Osteoblast (primary cell): ENCODE data around the gene UBA1. TPM values are rescaled to one million over a fixed set of nuclear protein-coding genes. Genes with fewer than 3 reads are reported as not detected.

ENCODE experiments used
- DNase-seq: peaks from one replicate; pipeline ENCODE4 v3.0.0; 2011; ENCODE audit warnings: low spot score, mixed read lengths; ENCODE audit not compliant: insufficient read length; ENCODE audit errors: missing footprints
- H2AFZ ChIP-seq: 2 replicates; pipeline ENCODE4 v1.6.0; 2011; ENCODE audit warnings: mild to moderate bottlenecking, low read length
- H3K27ac ChIP-seq: 2 replicates; pipeline ENCODE4 v1.5.1; 2011; ENCODE audit warnings: mild to moderate bottlenecking, low read depth, low read length, moderate library complexity
- H3K27me3 ChIP-seq: 2 replicates; pipeline ENCODE4 v1.6.0; 2012; ENCODE audit warnings: mild to moderate bottlenecking, control low read depth, inconsistent platforms, low read length, moderate library complexity; ENCODE audit not compliant: insufficient read depth
- H3K36me3 ChIP-seq: 2 replicates; pipeline ENCODE4 v1.5.1; 2011; ENCODE audit warnings: mild to moderate bottlenecking, low read length, control low read depth, moderate library complexity; ENCODE audit not compliant: insufficient read depth
- H3K4me1 ChIP-seq: 2 replicates; pipeline ENCODE4 v1.5.1; 2011; ENCODE audit warnings: mild to moderate bottlenecking, low read length, control low read depth, moderate library complexity; ENCODE audit not compliant: insufficient read depth
- H3K4me2 ChIP-seq: 2 replicates; pipeline ENCODE4 v1.6.0; 2011; ENCODE audit warnings: mild to moderate bottlenecking, low read length; ENCODE audit not compliant: insufficient read depth
- H3K4me3 ChIP-seq: fragments of 200-600 bp; sonication (generic); 3 replicates; pipeline ENCODE4 v1.5.1; 2012; ENCODE audit warnings: mild to moderate bottlenecking, low read length, inconsistent platforms; ENCODE audit not compliant: insufficient read depth
- H3K79me2 ChIP-seq: 2 replicates; pipeline ENCODE4 v1.6.0; 2012; ENCODE audit warnings: mild to moderate bottlenecking, low read length, control low read depth, inconsistent platforms; ENCODE audit not compliant: insufficient read depth
- H3K9me3 ChIP-seq: 2 replicates; pipeline ENCODE4 v1.5.1; 2011; ENCODE audit warnings: low read depth, low read length, control low read depth
- H4K20me1 ChIP-seq: 2 replicates; pipeline ENCODE4 v1.6.0; 2012; ENCODE audit warnings: mild to moderate bottlenecking, low read length, control low read depth; ENCODE audit not compliant: insufficient read depth
- CTCF ChIP-seq: IDR thresholded peaks from 2 replicates; pipeline ENCODE4 v1.5.1; 2011; ENCODE audit warnings: mild to moderate bottlenecking, low read depth, low read length, moderate library complexity; ENCODE audit errors: extremely low read depth
- total RNA-seq: library from RNA; depleted of rRNA; stranded (reverse); fragments of >200 nt; gene quantifications from 2 replicates; pipeline ENCODE4 v1.2.3, GENCODE V29; 2012

The UBA1 gene
- total RNA-seq, 1 donor = 142 TPM

GRCh38 chrX:47242321-47242720, 48.7 kb downstream of the UBA1 start:
- no peak overlapping the region for H3K4me3 ChIP-seq
- no peak for DNase-seq
- peaks cover 13% of the 10 kb centered on the region for H3K79me2 ChIP-seq
- H3K4me1 ChIP-seq = peaks cover under 1% of the 10 kb centered on the region
- H3K36me3 ChIP-seq = peaks cover 47% of the 10 kb centered on the region
- H4K20me1 ChIP-seq = peaks cover 3% of the 10 kb centered on the region
- H3K9me3 ChIP-seq = no peaks in the 10 kb centered on the region
- TF ChIP-seq CTCF = no peak
- H3K4me2 ChIP-seq = no peak overlapping the region
- H3K27me3 ChIP-seq = no peaks in the 10 kb centered on the region
- H3K27ac ChIP-seq = no peak overlapping the region
- no peak overlapping the region for H2AFZ ChIP-seq

- TF ChIP-seq CTCF = no peak
- no peak overlapping the region for H2AFZ ChIP-seq
- no peaks in the 10 kb centered on the region for H3K9me3 ChIP-seq
- peaks cover 8% of the 10 kb centered on the region for H3K79me2 ChIP-seq
- H3K4me3 ChIP-seq = no peak overlapping the region
- no peaks in the 10 kb centered on the region for H3K27me3 ChIP-seq
- peaks cover 4% of the 10 kb centered on the region for H3K4me1 ChIP-seq
- DNase-seq = no peak
- H3K36me3 ChIP-seq = peaks cover 49% of the 10 kb centered on the region
- H3K27ac ChIP-seq = no peak overlapping the region
- H3K4me2 ChIP-seq = no peak overlapping the region
- peaks cover 3% of the 10 kb centered on the region for H4K20me1 ChIP-seq
Measured at GRCh38 chrX:47243351-47243750, 49.7 kb downstream of the UBA1 start.

GRCh38 chrX:47244676-47245075, 51.0 kb downstream of the UBA1 start:
- H3K4me3 ChIP-seq = no peak overlapping the region
- no peak overlapping the region for H3K4me2 ChIP-seq
- no peak overlapping the region for H2AFZ ChIP-seq
- peaks cover 48% of the 10 kb centered on the region for H3K36me3 ChIP-seq
- peaks cover 4% of the 10 kb centered on the region for H3K4me1 ChIP-seq
- no peak overlapping the region for H3K27ac ChIP-seq
- H3K9me3 ChIP-seq = no peaks in the 10 kb centered on the region
- H3K27me3 ChIP-seq = no peaks in the 10 kb centered on the region
- H4K20me1 ChIP-seq = no peaks in the 10 kb centered on the region
- DNase-seq = no peak
- no peak for TF ChIP-seq CTCF
- H3K79me2 ChIP-seq = no peaks in the 10 kb centered on the region

DNA sequence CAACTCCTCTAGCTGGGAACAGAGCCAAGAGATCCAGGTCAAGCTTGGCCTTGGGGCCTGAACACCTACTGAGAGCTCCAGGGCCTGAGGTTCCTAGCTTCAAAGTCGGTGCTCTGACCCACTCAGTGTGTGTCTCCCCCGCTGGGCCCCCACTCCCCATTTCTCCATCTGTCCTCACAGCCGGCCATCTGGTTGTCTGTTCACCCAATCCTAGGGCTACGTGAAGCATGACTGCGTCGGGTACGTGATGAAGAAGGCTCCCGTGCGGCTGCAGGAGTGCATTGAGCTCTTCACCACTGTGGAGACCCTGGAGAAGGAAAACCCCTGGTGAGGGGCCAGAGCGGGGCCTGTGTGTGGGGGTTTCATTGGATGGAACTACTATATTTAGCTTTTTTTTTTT, 51.5 kb downstream of the UBA1 start:
- DNase-seq = no peak
- no peak overlapping the region for H3K4me3 ChIP-seq
- peaks cover 4% of the 10 kb centered on the region for H3K4me1 ChIP-seq
- no peak overlapping the region for H2AFZ ChIP-seq
- H4K20me1 ChIP-seq = no peaks in the 10 kb centered on the region
- TF ChIP-seq CTCF = no peak
- no peak overlapping the region for H3K27ac ChIP-seq
- H3K36me3 ChIP-seq = peaks cover 44% of the 10 kb centered on the region
- no peaks in the 10 kb centered on the region for H3K79me2 ChIP-seq
- no peak overlapping the region for H3K4me2 ChIP-seq
- no peaks in the 10 kb centered on the region for H3K9me3 ChIP-seq
- H3K27me3 ChIP-seq = no peaks in the 10 kb centered on the region
